ENCODE data around the gene UBXN1. TPM values are rescaled to one million over a fixed set of nuclear protein-coding genes. Genes with fewer than 3 reads are reported as not detected.
"Not testable (repeated sequence)": the region's sequence is repeated elsewhere in the genome, so short reads cannot be mapped to it uniquely, and the experiment has no call there.

Gene UBXN1
- total and polyA plus RNA-seq, 4 donors = 84.1 to 224 (median 136) TPM

GRCh38 chr11:62705880-62706849 lies 27.3 kb upstream of the UBXN1 start:
- no peaks in the 10 kb centered on the region for H3K4me1 ChIP-seq (ENCODE audit: control insufficient read depth in 1 of 2, insufficient read depth in 2 of 2, low read length in 2 of 2)
- no peaks in the 10 kb centered on the region for H3K27me3 ChIP-seq (ENCODE audit: control insufficient read depth in 1 of 2, insufficient read depth in 2 of 2, low read length in 1 of 2)
- ATAC-seq (ENCODE audit: low FRiP score) (peak; percentile 95), DNase-seq (peak; percentile 97 to 99)
- no peaks in the 10 kb centered on the region for H3K36me3 ChIP-seq (ENCODE audit: control insufficient read depth in 1 of 2, insufficient read depth in 2 of 2, low read length in 1 of 2)
- no peaks in the 10 kb centered on the region for H3K9me3 ChIP-seq (ENCODE audit: control insufficient read depth, low read length)
- intact Hi-C loops (cut with DNase I) = loop anchor here in 1 of 2 donors (5.0 to 10.0 kb wide), 3 partner anchors 34 to 129 kb away; partner anchors contain the start of genes LBHD1, STX5, TEX54 and UQCC3
- H3K27ac ChIP-seq (ENCODE audit: low read depth in 1 of 2, low read length in 2 of 2) = peak overlapping the region in 1 of 2 donors; percentile 76
- peak overlapping the region; percentile 49 to 65 for H3K4me3 ChIP-seq (ENCODE audit: low read length in 2 of 2)
- WGBS, 2 donors = 3% methylated on average over 62 to 73 of the region's 73 CpGs

- no peaks in the 10 kb centered on the region for H3K9me3 ChIP-seq (ENCODE audit: control insufficient read depth, low read length)
- DNase-seq (peak in 1 of 2 donors; percentile 65), ATAC-seq (ENCODE audit: low FRiP score) (no peak)
- H3K27ac ChIP-seq (ENCODE audit: low read depth in 1 of 2, low read length in 2 of 2) = peak overlapping the region in 1 of 2 donors; percentile 69
- H3K4me3 ChIP-seq (ENCODE audit: low read length in 2 of 2) = peak overlapping the region; percentile 49 to 65
- intact Hi-C loops (cut with DNase I) = loop anchor here in 1 of 2 donors (5.0 to 10.0 kb wide), 3 partner anchors 33 to 129 kb away; partner anchors contain the start of genes LBHD1, STX5, TEX54 and UQCC3
- H3K36me3 ChIP-seq (ENCODE audit: control insufficient read depth in 1 of 2, insufficient read depth in 2 of 2, low read length in 1 of 2) = no peaks in the 10 kb centered on the region
- H3K27me3 ChIP-seq (ENCODE audit: control insufficient read depth in 1 of 2, insufficient read depth in 2 of 2, low read length in 1 of 2) = no peaks in the 10 kb centered on the region
- WGBS, 2 donors = 33 to 44% methylated on average over 7 of the region's 7 CpGs
- no peaks in the 10 kb centered on the region for H3K4me1 ChIP-seq (ENCODE audit: control insufficient read depth in 1 of 2, insufficient read depth in 2 of 2, low read length in 2 of 2)
Measured at GRCh38 chr11:62705413-62705812, 26.5 kb upstream of the UBXN1 start.

- not testable (repeated sequence) for H3K36me3 ChIP-seq (ENCODE audit: control insufficient read depth in 1 of 2, insufficient read depth in 2 of 2, low read length in 1 of 2); H3K27me3 ChIP-seq (ENCODE audit: control insufficient read depth in 1 of 2, insufficient read depth in 2 of 2, low read length in 1 of 2); ATAC-seq (ENCODE audit: low FRiP score); H3K9me3 ChIP-seq (ENCODE audit: control insufficient read depth, low read length); H3K4me3 ChIP-seq (ENCODE audit: low read length in 2 of 2); H3K4me1 ChIP-seq (ENCODE audit: control insufficient read depth in 1 of 2, insufficient read depth in 2 of 2, low read length in 2 of 2); H3K27ac ChIP-seq (ENCODE audit: low read depth in 1 of 2, low read length in 2 of 2)
- peak in 1 of 2 donors; percentile 14 for DNase-seq
- 80 to 93% methylated on average over 4 of the region's 4 CpGs for whole genome bisulfite sequencing, 2 donors
- intact Hi-C loops (cut with DNase I) = loop anchor here in 1 of 2 donors (10.0 kb wide), 1 partner anchor 131 kb away; the partner anchor contains the start of genes STX5, TEX54 and WDR74
Measured at GRCh38 chr11:62703921-62704320, 25.0 kb upstream of the UBXN1 start.

- 93 to 97% methylated on average over 11 of the region's 11 CpGs for WGBS, 2 donors
- Histone ChIP-seq H3K27me3 (ENCODE audit: control insufficient read depth in 1 of 2, insufficient read depth in 2 of 2, low read length in 1 of 2) (no peaks in the 10 kb centered on the region), H3K9me3 (ENCODE audit: control insufficient read depth, low read length) (no peaks in the 10 kb centered on the region), H3K27ac (ENCODE audit: low read depth in 1 of 2, low read length in 2 of 2) (no peak overlapping the region), H3K36me3 (ENCODE audit: control insufficient read depth in 1 of 2, insufficient read depth in 2 of 2, low read length in 1 of 2) (no peaks in the 10 kb centered on the region), H3K4me3 (ENCODE audit: low read length in 2 of 2) (no peak overlapping the region), H3K4me1 (ENCODE audit: control insufficient read depth in 1 of 2, insufficient read depth in 2 of 2, low read length in 2 of 2) (no peaks in the 10 kb centered on the region)
- peak in 1 of 2 donors; percentile 13 for DNase-seq
- no peak for ATAC-seq (ENCODE audit: low FRiP score)
- intact Hi-C loops (cut with DNase I) = loop anchor here in 1 of 2 donors (10.0 kb wide), 1 partner anchor 133 kb away; the partner anchor contains the start of genes STX5, TEX54 and WDR74
Measured at GRCh38 chr11:62702246-62702645, 23.4 kb upstream of the UBXN1 start.

GRCh38 chr11:62694455-62695167 lies 15.7 kb upstream of the UBXN1 start:
- Histone ChIP-seq H3K27me3 (ENCODE audit: control insufficient read depth in 1 of 2, insufficient read depth in 2 of 2, low read length in 1 of 2) (no peaks in the 10 kb centered on the region), H3K36me3 (ENCODE audit: control insufficient read depth in 1 of 2, insufficient read depth in 2 of 2, low read length in 1 of 2) (no peaks in the 10 kb centered on the region), H3K27ac (ENCODE audit: low read depth in 1 of 2, low read length in 2 of 2) (no peak overlapping the region), H3K9me3 (ENCODE audit: control insufficient read depth, low read length) (no peaks in the 10 kb centered on the region), H3K4me1 (ENCODE audit: control insufficient read depth in 1 of 2, insufficient read depth in 2 of 2, low read length in 2 of 2) (no peaks in the 10 kb centered on the region), H3K4me3 (ENCODE audit: low read length in 2 of 2) (no peak overlapping the region)
- WGBS, 2 donors = 47% methylated on average over 14 of the region's 14 CpGs
- peak; percentile 88 to 90 for DNase-seq
- ATAC-seq (ENCODE audit: low FRiP score) = peak; percentile 86
- intact Hi-C loops (cut with DNase I) = loop anchor here in 1 of 2 donors (5.0 kb wide), 1 partner anchor 297 kb away; no protein-coding TSS in a partner anchor

- not testable (repeated sequence) for H3K9me3 ChIP-seq (ENCODE audit: control insufficient read depth, low read length); H3K4me3 ChIP-seq (ENCODE audit: low read length in 2 of 2); DNase-seq; H3K27ac ChIP-seq (ENCODE audit: low read depth in 1 of 2, low read length in 2 of 2); H3K27me3 ChIP-seq (ENCODE audit: control insufficient read depth in 1 of 2, insufficient read depth in 2 of 2, low read length in 1 of 2); H3K36me3 ChIP-seq (ENCODE audit: control insufficient read depth in 1 of 2, insufficient read depth in 2 of 2, low read length in 1 of 2); H3K4me1 ChIP-seq (ENCODE audit: control insufficient read depth in 1 of 2, insufficient read depth in 2 of 2, low read length in 2 of 2); ATAC-seq (ENCODE audit: low FRiP score)
- WGBS, 2 donors = 84 to 86% methylated on average over 1 to 4 of the region's 4 CpGs
- intact Hi-C loops (cut with DNase I) = loop anchor here in 1 of 2 donors (5.0 kb wide), 1 partner anchor 296 kb away; no protein-coding TSS in a partner anchor
Measured at GRCh38 chr11:62693624-62694023, 14.8 kb upstream of the UBXN1 start.

GRCh38 chr11:62689421-62690183 lies 10.7 kb upstream of the UBXN1 start, which contains the start of gene LRRN4CL:
Gene LRRN4CL, minus strand, starts transcription at chr11:62689530. Its CDS starts 1,022 bp downstream, at chr11:62688508.
- Histone ChIP-seq H3K27me3 (ENCODE audit: control insufficient read depth in 1 of 2, insufficient read depth in 2 of 2, low read length in 1 of 2) (no peaks in the 10 kb centered on the region), H3K27ac (ENCODE audit: low read depth in 1 of 2, low read length in 2 of 2) (no peak within 1 kb of the TSS), H3K36me3 (ENCODE audit: control insufficient read depth in 1 of 2, insufficient read depth in 2 of 2, low read length in 1 of 2) (no peaks in the 10 kb centered on the region), H3K9me3 (ENCODE audit: control insufficient read depth, low read length) (no peaks in the 10 kb centered on the region), H3K4me3 (ENCODE audit: low read length in 2 of 2) (no peak within 1 kb of the TSS), H3K4me1 (ENCODE audit: control insufficient read depth in 1 of 2, insufficient read depth in 2 of 2, low read length in 2 of 2) (no peaks in the 10 kb centered on the region)
- intact Hi-C loops (cut with DNase I) = loop anchor here (5.0 kb wide), 1 partner anchor 292 kb away; no protein-coding TSS in a partner anchor
- DNase-seq = peak; percentile 77 to 82
- ATAC-seq (ENCODE audit: low FRiP score) = peak; percentile 84
- 64 to 67% methylated on average over 11 of the region's 11 CpGs for WGBS, 2 donors

Data from aorta (tissue), 5 donors.